MCF 10A (cell line): Measurements from ENCODE around the gene CD79A. TPM values are rescaled to one million over a fixed set of nuclear protein-coding genes. Genes with fewer than 3 reads are reported as not detected.

ENCODE experiments used
- BruUV-seq: library from RNA; stranded (reverse); fragments of 400-500 nt; replicated peaks from 2 replicates; lab custom pipeline; 2021; lab: Mats Ljungman, UMichigan
- CTCF ChIA-PET: fragments of 300-600 bp; sonication (Branson Sonifier 250); formaldehyde crosslinking; extraction: SDS; loops from one replicate; lab custom pipeline; 2021; ENCODE audit warnings: antibody characterized with exemption, inconsistent platforms; lab: Yijun Ruan, JAX
- POLR2A ChIA-PET: fragments of 300-600, 350-650 bp; sonication (Branson Sonifier 250); formaldehyde crosslinking; extraction: SDS; loops from one replicate; lab custom pipeline; 2020; ENCODE audit warnings: antibody characterized with exemption, inconsistent platforms; lab: Yijun Ruan, JAX
- DNase-seq: peaks from one replicate; pipeline ENCODE4 v3.0.0-alpha.2; 2018; ENCODE audit not compliant: unreplicated experiment
- H3K27ac Mint-ChIP-seq: one replicate; pipeline ENCODE4 v1.8.0; 2022; ENCODE audit warnings: mild to moderate bottlenecking, low read depth, mixed read lengths; ENCODE audit not compliant: unreplicated experiment
- H3K27me3 Mint-ChIP-seq: one replicate; pipeline ENCODE4 v1.8.0; 2022; ENCODE audit warnings: mixed read lengths; ENCODE audit not compliant: insufficient read depth, unreplicated experiment
- H3K36me3 Mint-ChIP-seq: one replicate; pipeline ENCODE4 v1.8.0; 2022; ENCODE audit warnings: mild to moderate bottlenecking, moderate library complexity, mixed read lengths; ENCODE audit not compliant: insufficient read depth, unreplicated experiment
- H3K4me1 Mint-ChIP-seq: one replicate; pipeline ENCODE4 v1.8.0; 2022; ENCODE audit warnings: mixed read lengths; ENCODE audit not compliant: insufficient read depth, unreplicated experiment
- H3K4me3 Mint-ChIP-seq: one replicate; pipeline ENCODE4 v1.8.0; 2022; ENCODE audit warnings: mild to moderate bottlenecking, moderate library complexity, mixed read lengths; ENCODE audit not compliant: unreplicated experiment
- H3K9me3 Mint-ChIP-seq: one replicate; pipeline ENCODE4 v1.8.0; 2022; ENCODE audit warnings: mixed read lengths; ENCODE audit not compliant: unreplicated experiment
- CTCF ChIP-seq: fragments of 200-600 bp; IDR thresholded peaks from one replicate; pipeline ENCODE4 v1.8.0; 2022; ENCODE audit warnings: antibody characterized with exemption, mild to moderate bottlenecking; ENCODE audit not compliant: unreplicated experiment
- intact Hi-C: fragments of 100-400 bp; cut with micrococcal nuclease; formaldehyde crosslinking; loops from 2 replicates; pipeline ENCODE4 v1.14.1; 2022
- microRNA-seq: library from miRNA; unstranded; fragments of <30 nt; microRNA quantifications from one replicate; pipeline ENCODE4 v1.2.0, GENCODE V29; 2022
- total RNA-seq: library from RNA; stranded (reverse); gene quantifications from 2 replicates; pipeline ENCODE4 v1.2.3, GENCODE V29; 2022

The CD79A gene
- total RNA-seq, 1 experiment from 2014 or later: not detected

GRCh38 chr19:41930322-41930722 lies 53.2 kb downstream of the CD79A start:
- intact Hi-C loops: no loop called here
- DNase-seq: no peak
- H3K36me3 Mint-ChIP-seq: peaks cover 2% of the 10 kb centered on the region
- no peak overlapping the region for H3K4me3 Mint-ChIP-seq
- no peak for TF ChIP-seq CTCF
- peaks cover 33% of the 10 kb centered on the region for H3K27me3 Mint-ChIP-seq
- no TSS peak for BruUV-seq
- H3K9me3 Mint-ChIP-seq: no peaks in the 10 kb centered on the region
- ChIA-PET CTCF (interaction anchor here (0.5 to 0.9 kb wide), 2 partner anchors 22 to 82 kb away, joined by 3 read pairs; no protein-coding TSS in a partner anchor), POLR2A (no interaction called here)
- peaks cover 14% of the 10 kb centered on the region for H3K4me1 Mint-ChIP-seq
- H3K27ac Mint-ChIP-seq: no peak overlapping the region

Small RNAs within 50 kb of the gene (microRNA-seq; reads per million reads assigned to microRNA genes)
- 0.40 reads per million for gene MIR6797

Other genes starting within 250 kb of the CD79A start
- not detected in 2 replicates for gene CEACAM7, start 189.0 kb upstream of the CD79A start, total RNA-seq
- gene CEACAM5, start 168.7 kb upstream of the CD79A start, total RNA-seq: not detected in 2 replicates
- not detected in 2 replicates for gene CEACAM6, start 121.7 kb upstream of the CD79A start, total RNA-seq
- not detected in 2 replicates for gene CEACAM3, start 80.7 kb upstream of the CD79A start, total RNA-seq
- not detected in 2 replicates for gene LYPD4, start 32.6 kb upstream of the CD79A start, total RNA-seq
- not detected in 2 replicates for gene DMRTC2, start 32.2 kb upstream of the CD79A start, total RNA-seq
- 3,060 and 3,357 TPM in 2 replicates for gene RPS19, start 17.0 kb upstream of the CD79A start, total RNA-seq
- gene ARHGEF1, start 5.9 kb downstream of the CD79A start, total RNA-seq: 106 and 108 TPM in 2 replicates
- 0.34 TPM in 1 of 2 replicates, not detected in the other for gene ERFL, start 51.2 kb downstream of the CD79A start, total RNA-seq
- 75.4 and 104 TPM in 2 replicates for gene RABAC1, start 82.0 kb downstream of the CD79A start, total RNA-seq
- gene ATP1A3, start 117.0 kb downstream of the CD79A start, total RNA-seq: not detected in 2 replicates
- gene GRIK5, start 192.9 kb downstream of the CD79A start, total RNA-seq: 1.6 and 1.8 TPM in 2 replicates
- 12.2 and 13.5 TPM in 2 replicates for gene ZNF574, start 198.9 kb downstream of the CD79A start, total RNA-seq